ENCODE data around the gene SPEN.
"Not testable (repeated sequence)": the region's sequence is repeated elsewhere in the genome, so short reads cannot be mapped to it uniquely, and the experiment has no call there.

- not testable (repeated sequence) for TF ChIP-seq ZNF562 (CRISPR knock-in tag; IDR thresholded peaks at IDR 0.05; ENCODE audit: borderline replicate concordance); POLR2A (IDR thresholded peaks at IDR 0.05; ENCODE audit: insufficient read depth in 1 of 2, low read depth in 2 of 2, low read length in 2 of 2); ZC3H13 (CRISPR knock-in tag; IDR thresholded peaks at IDR 0.05); YY1 (IDR thresholded peaks at IDR 0.05; ENCODE audit: insufficient read depth, insufficient replicate concordance, low read depth, low read length); NFE2L2 (IDR thresholded peaks at IDR 0.05; ENCODE audit: low read length); ZNF354B (CRISPR knock-in tag; IDR thresholded peaks at IDR 0.05); RCOR2 (CRISPR knock-in tag; IDR thresholded peaks at IDR 0.05); HCFC1 (IDR thresholded peaks at IDR 0.05; ENCODE audit: low read depth, low read length); RFX5 (IDR thresholded peaks at IDR 0.05; ENCODE audit: low read depth, low read length); ZSCAN5A (CRISPR knock-in tag; IDR thresholded peaks at IDR 0.05; ENCODE audit: borderline replicate concordance); EZH2 (conservative IDR thresholded peaks at IDR 0.05; ENCODE audit: low read depth, low read length); BRCA1 (CRISPR knock-in tag; IDR thresholded peaks at IDR 0.05); PRDM10 (CRISPR knock-in tag; IDR thresholded peaks at IDR 0.05; ENCODE audit: low read depth)
Observed at GRCh38 chr1:15836511-15836771, 11.1 kb upstream of the SPEN start.
